Measurements from ENCODE around the gene PRAME. TPM values are rescaled to one million over a fixed set of nuclear protein-coding genes. Genes with fewer than 3 reads are reported as not detected.
"Not testable (repeated sequence)": the region's sequence is repeated elsewhere in the genome, so short reads cannot be mapped to it uniquely, and the experiment has no call there.

Gene PRAME
- total and polyA plus RNA-seq, 12 donors: 0.22 to 0.49 (median 0.41) TPM; not detected in 8

DNA sequence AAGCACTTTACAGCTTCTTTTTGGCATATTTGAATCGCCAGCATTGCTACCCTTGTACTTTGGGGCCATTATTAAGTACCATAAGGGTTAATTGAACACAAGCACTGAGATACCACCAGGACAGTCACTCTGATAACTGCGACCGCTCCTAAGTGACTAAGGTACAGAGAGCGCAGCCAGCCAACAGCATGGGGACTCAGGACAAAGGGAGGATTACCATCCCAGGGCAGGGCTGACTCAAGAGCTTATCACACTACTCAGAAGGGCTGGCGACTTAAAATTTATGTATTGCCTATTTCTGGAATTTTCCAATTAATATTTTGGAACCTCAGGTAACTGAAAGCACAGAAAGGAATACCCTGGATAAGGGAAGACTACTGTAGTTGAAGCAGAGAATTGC, 39.5 kb downstream of the PRAME start:
- Histone ChIP-seq H3K36me3 (no peaks in the 10 kb centered on the region), H3K27me3 (peaks cover 0 to 65% (median 27%) of the 10 kb centered on the region in 7 donors), H3K4me1 (no peaks in the 10 kb centered on the region), H3K4me3 (no peak overlapping the region), H3K27ac (no peak overlapping the region), H3K9me3 (no peaks in the 10 kb centered on the region)
- DNase-seq (no peak), ATAC-seq (no peak)
- intact Hi-C loops (cut with DNase I): no loop called here
- 50 to 57% methylated on average over 5 of the region's 5 CpGs for WGBS, 2 donors
- TF ChIP-seq, protein P1, sequence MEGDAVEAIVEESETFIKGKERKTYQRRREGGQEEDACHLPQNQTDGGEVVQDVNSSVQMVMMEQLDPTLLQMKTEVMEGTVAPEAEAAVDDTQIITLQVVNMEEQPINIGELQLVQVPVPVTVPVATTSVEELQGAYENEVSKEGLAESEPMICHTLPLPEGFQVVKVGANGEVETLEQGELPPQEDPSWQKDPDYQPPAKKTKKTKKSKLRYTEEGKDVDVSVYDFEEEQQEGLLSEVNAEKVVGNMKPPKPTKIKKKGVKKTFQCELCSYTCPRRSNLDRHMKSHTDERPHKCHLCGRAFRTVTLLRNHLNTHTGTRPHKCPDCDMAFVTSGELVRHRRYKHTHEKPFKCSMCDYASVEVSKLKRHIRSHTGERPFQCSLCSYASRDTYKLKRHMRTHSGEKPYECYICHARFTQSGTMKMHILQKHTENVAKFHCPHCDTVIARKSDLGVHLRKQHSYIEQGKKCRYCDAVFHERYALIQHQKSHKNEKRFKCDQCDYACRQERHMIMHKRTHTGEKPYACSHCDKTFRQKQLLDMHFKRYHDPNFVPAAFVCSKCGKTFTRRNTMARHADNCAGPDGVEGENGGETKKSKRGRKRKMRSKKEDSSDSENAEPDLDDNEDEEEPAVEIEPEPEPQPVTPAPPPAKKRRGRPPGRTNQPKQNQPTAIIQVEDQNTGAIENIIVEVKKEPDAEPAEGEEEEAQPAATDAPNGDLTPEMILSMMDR (IDR thresholded peaks at IDR 0.05): no peak

DNA sequence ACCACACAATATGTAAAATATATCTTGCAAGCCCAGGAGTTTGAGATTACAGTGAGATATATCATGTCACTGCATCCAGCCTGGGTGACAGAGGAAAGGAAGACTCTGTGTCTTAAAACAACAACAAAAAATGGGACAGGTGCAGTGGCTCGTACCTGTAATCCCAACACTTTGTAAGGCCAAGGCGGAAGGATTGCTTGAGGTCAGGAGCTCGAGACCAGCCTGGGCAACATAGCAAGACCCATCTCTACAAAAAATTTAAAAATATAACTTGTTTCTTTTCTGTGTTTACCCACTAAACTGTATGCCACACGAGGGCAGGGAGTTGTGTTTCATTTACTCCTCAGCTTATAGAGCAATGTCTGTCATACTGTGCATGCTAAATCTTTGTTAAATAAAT, 42.1 kb downstream of the PRAME start:
- no peak for DNase-seq
- TF ChIP-seq, protein P1 (IDR thresholded peaks at IDR 0.05): no peak
- intact Hi-C loops (cut with DNase I): no loop called here
- Histone ChIP-seq H3K27ac (no peak overlapping the region), H3K4me3 (no peak overlapping the region), H3K9me3 (no peaks in the 10 kb centered on the region), H3K27me3 (peaks cover 0 to 54% (median 35%) of the 10 kb centered on the region in 7 donors), H3K36me3 (no peaks in the 10 kb centered on the region), H3K4me1 (no peaks in the 10 kb centered on the region)
- ATAC-seq: no peak
- 61 to 68% methylated on average over 4 of the region's 4 CpGs for WGBS, 2 donors

DNA sequence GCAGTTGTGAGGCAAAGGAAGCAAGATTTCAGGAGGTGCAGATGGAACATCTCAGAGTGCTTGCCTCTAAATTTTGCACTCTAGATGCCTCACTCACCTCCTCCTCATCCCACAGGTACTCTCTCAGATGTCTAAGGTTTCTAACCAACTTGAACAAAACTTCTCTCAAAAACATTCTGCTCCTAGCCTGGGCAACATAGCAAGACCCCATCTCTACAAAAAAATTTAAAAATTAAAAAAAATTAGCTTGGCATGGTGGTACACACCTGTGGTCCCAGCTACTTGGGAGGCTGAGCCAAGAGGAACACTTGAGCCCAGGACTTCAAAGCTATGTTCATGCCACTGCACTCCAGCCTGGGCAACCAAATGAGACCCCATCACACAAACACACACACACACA, 43.2 kb downstream of the PRAME start:
- Histone ChIP-seq H3K9me3 (peaks cover 0 to 4% (median 0%) of the 10 kb centered on the region in 11 donors), H3K4me3 (no peak overlapping the region), H3K36me3 (no peaks in the 10 kb centered on the region), H3K4me1 (no peaks in the 10 kb centered on the region), H3K27me3 (peaks cover 0 to 61% (median 35%) of the 10 kb centered on the region in 7 donors), H3K27ac (no peak overlapping the region)
- DNase-seq (no peak), ATAC-seq (no peak)
- TF ChIP-seq, protein P1 (IDR thresholded peaks at IDR 0.05): no peak
- intact Hi-C loops (cut with DNase I): no loop called here

DNA sequence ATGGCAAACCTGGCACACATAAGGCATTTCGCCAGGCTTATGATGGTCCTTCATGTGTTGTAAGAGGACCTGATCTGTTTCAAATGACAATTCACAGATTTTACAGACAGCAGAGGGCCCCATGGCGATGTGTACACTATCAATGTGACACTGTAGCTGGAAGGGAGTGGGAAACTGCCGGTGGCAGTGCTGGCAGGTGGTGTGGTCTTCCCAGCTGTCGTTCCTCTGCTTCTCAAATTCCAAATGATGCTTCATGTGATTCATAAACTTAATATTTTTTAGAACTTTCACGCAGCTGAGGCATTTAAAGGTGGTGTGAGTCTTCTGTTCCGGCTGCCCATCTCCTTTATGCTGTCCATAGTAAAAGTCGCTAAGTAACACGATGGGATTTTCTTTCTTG, 44.6 kb downstream of the PRAME start:
- H3K4me1 ChIP-seq; H3K4me3 ChIP-seq; ATAC-seq; DNase-seq; intact Hi-C loops (cut with DNase I); H3K36me3 ChIP-seq; H3K27ac ChIP-seq: not testable (repeated sequence)
- peaks cover 0 to 52% (median 35%) of the 10 kb centered on the region in 7 donors for H3K27me3 ChIP-seq
- WGBS, 2 donors: 63 to 66% methylated on average over 8 of the region's 8 CpGs
- H3K9me3 ChIP-seq: peaks cover 0 to 19% (median 9%) of the 10 kb centered on the region in 11 donors

DNA sequence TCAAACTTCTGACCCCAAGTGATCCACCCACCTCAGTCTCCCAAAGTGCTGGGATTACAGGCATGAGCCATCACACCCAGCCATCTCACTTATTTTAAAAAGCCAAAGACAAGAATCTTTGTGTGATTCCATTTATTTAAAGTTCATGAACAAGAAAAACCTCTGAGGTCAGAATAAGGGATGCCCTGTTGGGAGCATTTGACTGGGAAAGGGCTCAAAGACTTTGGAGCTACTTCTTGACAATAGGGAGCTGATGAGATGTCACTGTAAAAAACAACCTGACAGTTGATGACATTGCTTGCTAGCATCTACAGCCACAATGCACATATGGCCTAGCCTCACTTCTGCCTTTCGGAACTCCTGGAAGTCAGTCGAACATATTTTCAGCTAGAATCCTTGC, 45.4 kb downstream of the PRAME start:
- intact Hi-C loops (cut with DNase I): no loop called here
- TF ChIP-seq, protein P1 (IDR thresholded peaks at IDR 0.05): no peak
- H3K4me1 ChIP-seq: no peaks in the 10 kb centered on the region
- H3K27me3 ChIP-seq: peaks cover 0 to 54% (median 37%) of the 10 kb centered on the region in 7 donors
- DNase-seq: no peak
- 93 to 96% methylated on average over 2 of the region's 2 CpGs for WGBS, 2 donors
- no peak overlapping the region for H3K4me3 ChIP-seq
- no peaks in the 10 kb centered on the region for H3K36me3 ChIP-seq
- ATAC-seq: no peak
- no peak overlapping the region for H3K27ac ChIP-seq
- peaks cover 0 to 27% (median 13%) of the 10 kb centered on the region in 11 donors for H3K9me3 ChIP-seq
